NCI-H69 (cell line): ENCODE results near the gene GH1.
"Not testable (repeated sequence)": the region's sequence is repeated elsewhere in the genome, so short reads cannot be mapped to it uniquely, and the experiment has no call there.

Experiments
- DNase-seq: peaks from one replicate; lab custom pipeline; 2025; lab: John Stamatoyannopoulos, UW

The GH1 gene

DNA sequence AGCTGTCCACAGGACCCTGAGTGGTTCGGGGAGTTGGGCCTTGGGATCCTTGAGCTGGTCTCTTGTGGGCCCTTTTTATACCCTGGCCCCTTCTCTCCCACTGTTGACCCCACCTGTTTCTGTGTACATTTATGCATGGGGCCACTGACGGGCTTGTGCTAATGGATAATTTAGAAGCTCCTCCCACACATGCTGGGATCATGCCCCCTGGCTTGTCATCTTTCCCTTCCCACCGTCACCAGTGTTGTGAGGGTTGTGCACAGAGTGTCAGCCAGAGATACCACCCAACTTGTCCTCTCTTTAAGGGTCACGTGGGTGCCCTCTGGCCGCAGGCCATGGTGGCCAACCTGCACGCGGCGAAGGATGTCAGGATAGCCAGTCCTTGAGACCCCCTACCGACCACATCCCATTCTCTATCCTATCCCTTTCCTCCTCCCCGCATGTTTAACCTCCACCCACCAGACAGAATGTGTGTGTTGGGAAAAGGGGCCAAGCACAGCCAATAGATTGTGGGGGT, at the start of gene GH1:
TSS of gene GH1 (minus strand) at position 51 of the 517 bp plus-strand sequence. CDS start 63 bp downstream, outside the sequence.
- DNase-seq: not testable (repeated sequence)

DNA sequence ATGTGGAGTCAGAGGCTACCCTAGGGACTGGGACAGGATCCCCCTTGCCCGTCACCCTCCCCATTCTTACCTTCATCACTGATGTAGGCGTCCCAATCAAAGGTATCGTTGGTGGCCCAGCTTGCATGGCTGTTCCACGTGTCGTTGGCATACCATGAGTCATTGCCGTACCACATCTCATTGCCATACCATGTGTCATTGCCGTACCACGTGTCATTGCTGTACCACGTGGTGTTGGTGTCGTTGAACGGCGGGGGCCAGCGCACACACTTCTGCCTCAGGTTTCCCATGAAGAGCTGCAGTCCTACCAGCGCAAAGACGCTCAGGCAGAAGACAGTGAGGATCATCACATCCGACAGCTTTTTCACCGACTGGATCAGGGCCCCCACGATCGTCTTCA, 49.3 kb upstream of the GH1 start:
- DNase-seq: no peak

DNA sequence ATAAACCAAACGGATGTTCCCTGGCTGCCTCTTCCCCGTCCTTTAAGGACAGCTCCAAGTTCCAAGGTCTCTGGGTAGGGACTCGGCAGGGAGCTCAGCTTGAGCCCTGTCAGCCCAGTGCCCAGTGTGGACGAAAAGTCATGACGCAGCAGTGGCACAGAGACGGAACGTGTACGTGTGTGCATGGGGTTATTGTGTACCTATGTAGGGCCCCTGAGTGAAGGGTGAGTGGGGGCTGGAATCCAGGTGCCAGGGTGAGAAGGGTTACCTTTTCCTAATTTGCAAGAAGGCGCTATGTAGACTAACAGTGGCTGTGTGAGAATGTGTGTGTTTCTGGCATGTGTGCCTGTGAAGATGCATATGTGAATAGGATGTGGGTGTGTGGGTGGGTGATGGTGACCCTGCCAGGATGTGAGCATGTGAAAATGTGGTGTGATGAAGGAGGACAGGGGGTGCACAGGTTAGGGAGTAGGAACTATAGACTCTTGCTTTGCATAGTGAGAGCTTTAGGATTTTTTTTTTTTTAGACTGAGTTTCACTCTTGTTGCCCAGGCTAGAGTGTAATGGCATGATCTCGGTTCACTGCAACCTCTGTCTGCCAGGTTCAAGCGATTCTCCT, 48.1 kb upstream of the GH1 start:
- no peak for DNase-seq

DNA sequence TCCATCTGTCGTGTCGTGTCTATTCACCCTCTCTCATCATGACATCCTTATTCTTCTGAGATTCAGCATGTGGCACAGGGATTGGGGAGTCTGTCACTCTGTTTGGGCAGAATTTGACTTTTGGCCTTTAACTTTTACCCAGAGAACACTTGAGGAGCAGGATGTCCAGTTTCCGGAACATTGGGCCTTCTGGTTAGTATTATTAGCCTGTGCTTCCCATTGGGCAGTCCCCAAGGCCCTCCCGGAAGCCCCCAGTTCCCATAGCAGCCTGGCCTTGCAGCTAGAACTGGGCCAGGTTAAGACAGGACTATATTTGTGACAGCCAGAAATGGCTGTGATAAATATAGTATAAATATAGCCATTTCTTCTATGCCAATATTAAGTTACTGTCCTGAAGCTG, 44.5 kb upstream of the GH1 start:
- DNase-seq: no peak

DNA sequence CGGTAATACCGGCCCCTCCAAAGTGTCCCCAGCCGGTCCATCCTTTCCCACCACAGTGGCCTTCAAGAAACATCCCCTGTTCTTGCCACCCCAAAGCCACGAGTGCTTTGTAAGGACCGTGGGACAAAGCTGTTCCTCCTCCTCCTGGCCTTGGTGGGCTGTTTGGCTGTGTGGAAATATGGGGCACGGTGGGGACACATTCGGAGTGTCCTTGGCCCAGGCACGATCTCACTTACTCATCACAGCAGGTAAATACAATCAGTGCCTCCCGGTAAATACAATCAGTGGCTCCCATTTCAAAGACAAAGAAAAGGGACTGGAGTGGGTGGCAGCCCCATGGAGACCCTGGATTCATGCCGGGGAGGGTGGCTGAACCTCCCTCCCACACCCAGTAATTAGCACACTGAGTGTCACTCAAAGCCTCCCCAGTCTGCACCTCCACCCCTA, 43.7 kb upstream of the GH1 start:
- peak; percentile 87 for DNase-seq

DNA sequence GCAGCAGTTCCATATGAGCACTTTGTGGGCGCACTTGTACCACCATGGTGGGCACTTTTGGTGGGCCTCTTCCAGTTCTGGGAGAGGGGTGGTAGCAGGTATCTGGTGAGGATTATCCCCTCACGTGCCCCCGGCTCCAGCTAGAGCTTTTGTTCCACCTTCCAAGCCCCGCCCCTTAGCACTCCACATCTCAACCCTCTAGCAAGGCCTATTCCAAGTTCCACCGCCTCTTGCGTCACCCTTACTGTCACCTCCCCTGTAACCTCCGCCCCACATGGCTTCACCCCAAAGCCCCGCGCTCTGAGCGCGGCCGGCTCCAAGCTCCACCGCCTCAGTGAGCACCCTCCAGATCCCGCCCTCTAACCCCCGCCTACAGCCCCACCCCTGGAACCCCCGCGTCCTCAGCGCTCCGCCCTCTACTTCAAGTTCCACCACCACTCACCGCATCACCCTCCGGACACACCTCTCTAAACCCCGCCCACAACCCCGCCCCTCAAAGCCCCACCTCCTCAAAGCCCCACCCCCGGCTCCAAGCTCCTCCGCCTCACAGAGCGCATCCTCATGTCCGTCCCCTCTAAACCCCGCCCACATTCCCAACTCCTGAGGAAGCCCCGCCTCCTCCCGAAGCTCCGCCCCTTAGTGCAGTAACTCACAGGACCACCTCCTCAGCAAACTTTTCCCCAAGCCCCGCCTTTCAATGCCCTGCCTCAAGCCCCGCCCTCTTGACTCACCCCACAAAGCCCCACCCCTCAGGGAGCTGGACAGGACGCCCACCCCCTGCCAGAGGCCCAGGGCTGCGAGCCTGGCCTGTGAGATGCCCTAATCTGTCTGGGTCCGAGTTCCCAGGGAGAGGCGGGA, 42.9 kb upstream of the GH1 start:
- DNase-seq: peak; percentile 92

DNA sequence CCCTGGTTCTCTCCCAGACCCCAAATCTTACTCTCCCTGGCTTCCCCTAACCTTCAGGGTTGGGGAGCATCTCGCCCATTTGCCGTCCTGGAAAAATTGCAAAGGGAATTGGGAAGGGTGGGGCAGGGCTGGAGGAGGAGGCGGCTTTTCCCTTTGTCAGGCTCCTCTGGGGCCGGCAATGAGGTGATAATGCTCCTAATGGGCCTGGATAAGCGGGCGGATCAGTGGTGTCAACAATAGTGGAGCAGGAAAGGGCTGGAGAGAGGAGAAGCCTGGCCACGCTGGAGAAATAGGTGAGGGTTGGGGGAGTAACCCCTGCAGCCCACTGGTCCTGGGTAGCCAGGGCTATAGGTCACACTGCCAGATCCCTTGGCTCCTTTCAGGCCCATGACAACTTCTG, 41.8 kb upstream of the GH1 start:
- DNase-seq: peak; percentile 53

DNA sequence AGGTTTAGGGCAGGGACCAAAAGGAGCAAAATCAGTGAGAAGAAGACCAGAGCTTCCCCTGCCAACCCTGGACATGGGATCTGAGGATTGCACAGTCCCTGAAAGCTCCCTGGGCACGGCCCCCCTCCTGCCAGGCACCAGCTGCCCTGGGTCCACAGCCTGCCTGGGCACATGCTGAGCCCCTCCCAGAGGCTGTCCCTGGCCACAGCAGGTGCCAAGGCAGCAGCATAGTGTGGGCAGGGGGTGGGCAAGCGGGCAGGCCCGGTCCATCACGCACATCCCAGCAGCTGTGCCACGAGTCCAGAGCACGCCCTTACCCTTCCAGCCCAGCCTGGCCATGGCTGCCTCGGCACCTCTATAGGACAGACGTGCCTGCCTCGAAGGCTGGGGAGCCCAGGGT, 41.4 kb upstream of the GH1 start:
- peak; percentile 65 for DNase-seq

DNA sequence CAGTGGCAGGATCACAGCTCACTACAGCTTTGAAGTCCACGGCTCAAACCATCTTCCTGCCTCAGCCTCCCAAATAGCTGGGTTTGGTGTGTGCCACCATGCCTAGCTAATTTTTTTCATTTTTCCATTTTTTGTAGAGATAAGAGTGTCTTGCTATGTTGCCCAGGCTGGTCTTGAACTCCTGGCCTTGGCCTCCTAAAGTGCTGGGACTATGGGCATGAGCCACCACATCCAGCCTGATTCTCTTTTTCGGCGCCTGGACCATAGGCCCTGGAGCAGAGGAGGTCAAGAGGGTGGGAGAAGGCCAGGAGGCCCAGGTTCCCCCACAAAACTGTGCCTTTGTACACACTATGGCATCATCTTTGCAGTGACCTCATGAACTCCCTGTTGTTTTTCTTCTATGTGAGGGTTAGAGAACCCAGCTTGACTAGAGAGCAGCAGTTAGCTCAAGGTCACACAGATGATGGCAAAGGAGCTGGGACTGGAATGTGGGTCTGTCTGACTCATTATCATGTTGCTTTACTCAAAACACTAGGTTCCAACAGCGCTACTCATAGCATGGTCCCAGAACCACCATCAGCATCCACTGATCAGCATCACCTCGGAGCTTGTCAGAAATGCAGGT, 37.8 kb upstream of the GH1 start:
- DNase-seq: no peak

DNA sequence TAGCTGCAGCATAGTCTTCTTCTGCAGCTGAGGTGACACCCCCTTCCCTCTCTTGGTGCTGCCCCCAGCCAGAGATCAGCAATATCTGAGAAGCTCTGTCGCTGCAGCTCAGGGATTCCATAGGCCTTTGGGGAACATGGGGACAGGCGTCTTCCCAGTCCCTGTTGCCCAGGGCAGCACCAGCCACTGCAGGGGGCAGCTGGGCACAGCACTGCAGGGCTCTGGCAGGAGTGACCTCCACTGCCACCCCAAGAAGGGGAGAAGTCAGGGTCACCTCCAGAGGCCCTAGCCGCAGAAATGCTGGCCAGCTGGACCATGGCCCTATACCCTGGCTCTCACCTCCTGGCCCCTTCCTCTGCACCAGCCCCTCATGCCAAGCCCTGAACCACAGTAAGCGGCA, 37.2 kb upstream of the GH1 start:
- no peak for DNase-seq

DNA sequence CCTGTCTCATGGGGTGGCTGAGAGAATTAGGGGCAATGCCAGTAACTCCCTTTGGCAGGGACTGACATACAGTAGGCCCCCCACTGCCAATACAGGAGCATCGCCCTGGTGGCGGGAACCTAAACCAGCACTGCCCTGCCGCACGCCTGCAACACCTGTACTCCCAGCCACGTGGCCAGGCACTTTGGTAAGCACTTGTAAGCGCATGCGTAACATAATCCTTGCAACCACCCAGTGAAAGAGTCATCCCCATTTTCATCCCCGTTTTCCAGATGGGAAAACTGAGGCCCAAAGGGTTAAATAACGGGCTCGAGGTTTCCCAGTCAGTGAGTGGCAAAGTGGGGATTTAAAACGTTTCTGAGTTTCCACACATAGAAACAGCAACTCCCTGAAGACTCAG, 36.6 kb upstream of the GH1 start:
- no peak for DNase-seq

DNA sequence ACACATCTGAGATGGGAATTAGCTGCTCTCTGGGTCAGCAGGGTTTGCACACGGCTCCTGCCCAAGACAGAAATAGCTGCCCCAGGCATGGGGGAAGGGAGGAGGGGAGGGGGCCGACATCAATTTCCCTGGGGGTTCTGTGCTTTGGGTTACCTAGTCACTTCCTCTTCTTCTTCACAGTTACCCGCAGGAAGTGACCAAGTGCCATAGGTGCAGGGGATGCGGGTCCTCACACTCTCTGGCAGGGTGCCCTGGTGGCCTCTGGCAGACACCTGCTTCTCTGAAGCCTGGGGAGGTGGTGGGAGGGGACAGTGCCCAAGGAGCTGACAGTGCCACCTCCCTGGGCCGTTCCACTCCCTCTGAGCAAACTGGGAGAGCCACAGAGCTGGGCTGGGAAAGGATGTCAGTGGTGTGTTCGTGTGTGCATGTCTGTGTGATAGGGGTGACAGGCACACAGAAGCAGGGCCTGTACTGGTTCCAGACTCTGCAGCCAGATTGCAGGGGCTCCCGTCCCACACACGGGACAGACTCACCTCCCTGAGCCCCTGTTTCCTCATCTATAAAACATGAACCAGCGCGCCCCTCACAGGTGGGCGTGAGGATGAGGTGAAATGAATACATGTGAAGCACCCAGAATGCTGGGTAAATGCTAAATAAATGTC, 35.9 kb upstream of the GH1 start:
- DNase-seq: peak; percentile 57

DNA sequence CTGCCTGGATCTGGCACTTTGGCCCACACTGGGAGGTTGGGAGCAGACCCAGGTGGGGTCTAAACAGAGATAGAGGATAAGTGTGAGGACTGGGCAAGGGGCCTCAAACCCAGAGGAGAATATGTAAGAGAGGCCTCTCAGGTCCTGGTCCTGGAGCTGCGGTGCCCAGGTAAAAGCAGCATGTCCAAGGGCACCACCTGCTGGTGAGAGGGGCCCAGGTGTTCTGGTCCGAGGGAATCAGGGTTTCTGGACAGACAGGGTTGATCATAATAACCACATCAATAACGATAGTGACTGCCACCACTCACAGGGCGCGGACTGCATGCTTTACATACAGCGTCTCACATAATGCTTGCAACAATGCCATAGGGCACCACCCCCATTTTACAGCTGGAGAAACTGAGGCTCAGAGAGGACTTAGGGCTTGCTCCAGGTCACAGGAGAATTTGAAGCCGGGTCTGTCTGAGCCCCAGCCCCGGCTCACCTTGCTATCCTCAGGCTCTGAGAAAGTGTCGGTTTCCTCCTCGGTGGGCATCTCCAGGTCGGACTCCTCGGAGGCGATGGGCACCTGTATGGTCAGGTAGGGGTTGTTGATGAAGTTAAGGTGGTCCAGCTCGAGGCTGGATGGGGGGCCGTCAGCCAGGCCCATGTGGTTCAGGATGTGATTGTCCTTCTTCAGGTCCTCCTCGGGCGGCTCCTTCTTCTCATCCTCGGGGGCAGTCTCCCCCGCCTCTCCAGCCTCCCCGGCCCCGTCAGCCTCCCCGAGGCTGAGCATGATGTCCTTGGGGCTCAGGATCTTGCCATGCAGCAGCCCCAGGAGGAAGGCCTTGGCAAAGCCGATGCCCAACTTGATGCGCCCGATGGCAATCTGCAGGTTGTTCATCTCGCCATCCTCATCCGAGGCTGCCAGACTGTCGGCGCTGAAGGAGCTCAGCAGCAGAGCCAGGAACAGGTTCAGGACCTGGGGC, 32.6 kb upstream of the GH1 start:
- peak; percentile 39 for DNase-seq

DNA sequence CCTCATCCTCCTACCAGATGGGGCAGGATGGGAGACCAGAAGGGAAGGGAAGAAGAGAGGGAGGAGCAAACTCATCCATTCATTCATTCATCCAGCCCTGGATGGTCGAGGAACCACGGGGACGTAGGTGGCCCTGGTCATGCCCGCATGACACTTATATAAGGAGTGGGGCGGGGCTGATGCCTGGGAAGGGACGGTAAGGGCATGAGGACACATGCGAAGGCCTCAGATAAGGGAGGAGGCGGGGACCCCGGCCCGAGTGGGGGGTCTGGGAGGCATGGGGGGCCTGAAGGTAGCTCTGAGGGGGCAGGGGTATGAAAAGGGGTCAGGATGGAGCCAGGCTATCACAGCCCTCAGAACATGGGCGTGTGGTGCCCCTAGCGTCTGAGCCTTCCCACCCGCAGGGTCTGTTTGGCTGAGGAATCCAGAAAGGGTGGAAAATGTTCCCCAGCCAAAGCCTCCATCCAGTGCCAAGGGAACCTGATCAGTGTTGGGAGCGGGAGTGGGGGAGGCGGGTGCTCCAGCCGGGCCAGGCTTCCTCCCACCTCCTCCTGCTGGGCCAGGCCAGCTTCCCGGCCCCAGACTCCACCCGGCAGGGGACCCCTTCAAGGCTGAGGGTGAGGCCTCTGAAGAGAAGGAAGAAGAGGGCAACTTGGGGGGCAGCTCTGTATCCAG, 31.1 kb upstream of the GH1 start:
- DNase-seq: no peak

DNA sequence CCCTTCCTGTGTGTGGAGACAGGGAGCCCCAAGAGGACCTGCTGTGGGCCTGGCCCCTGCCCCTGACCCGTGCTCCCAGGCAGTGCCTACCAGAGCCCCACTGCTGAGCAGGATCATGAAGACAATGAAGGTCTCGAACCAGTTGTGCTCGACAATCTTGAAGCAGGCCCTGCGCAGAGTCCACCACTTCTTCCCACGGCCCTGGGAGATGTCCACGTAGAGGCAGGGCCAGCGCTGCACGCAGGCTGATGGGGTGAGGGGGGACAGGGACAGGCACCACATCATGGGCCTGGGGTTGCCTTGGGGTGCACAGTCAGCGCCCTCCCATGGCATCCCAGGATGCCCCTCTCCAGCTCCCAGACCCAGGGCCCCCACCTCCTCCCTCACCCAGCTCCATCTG, 29.9 kb upstream of the GH1 start:
- no peak for DNase-seq

DNA sequence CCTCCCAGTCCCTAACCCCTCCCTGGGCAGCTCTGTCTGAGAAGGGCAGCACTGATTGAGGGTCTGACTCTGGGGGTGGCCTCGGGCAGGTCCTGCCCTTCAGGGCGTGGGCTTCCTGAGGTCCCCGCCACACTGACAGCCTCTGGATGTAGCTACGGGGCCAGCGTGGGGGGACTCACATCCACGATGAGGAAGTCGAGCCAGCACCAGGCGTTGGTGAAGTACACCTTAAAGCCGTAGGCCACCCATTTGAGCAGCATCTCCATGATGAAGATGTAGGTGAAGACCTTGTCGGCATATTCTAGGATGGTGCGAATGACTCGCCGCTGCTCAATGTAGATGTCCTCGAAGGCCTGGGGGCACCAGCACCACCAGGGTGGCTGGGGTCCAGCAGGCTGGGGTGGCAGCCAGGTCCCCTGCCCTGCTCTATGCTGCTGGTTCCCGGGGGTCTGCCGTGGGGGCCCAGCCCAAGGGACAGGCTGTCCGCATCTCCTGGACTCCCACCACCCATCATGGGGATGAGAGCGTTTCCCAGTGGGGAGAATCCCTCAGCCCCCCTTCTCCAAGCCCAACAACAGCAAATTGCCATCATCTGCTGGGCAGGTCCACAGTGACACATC, 29.2 kb upstream of the GH1 start:
- no peak for DNase-seq

DNA sequence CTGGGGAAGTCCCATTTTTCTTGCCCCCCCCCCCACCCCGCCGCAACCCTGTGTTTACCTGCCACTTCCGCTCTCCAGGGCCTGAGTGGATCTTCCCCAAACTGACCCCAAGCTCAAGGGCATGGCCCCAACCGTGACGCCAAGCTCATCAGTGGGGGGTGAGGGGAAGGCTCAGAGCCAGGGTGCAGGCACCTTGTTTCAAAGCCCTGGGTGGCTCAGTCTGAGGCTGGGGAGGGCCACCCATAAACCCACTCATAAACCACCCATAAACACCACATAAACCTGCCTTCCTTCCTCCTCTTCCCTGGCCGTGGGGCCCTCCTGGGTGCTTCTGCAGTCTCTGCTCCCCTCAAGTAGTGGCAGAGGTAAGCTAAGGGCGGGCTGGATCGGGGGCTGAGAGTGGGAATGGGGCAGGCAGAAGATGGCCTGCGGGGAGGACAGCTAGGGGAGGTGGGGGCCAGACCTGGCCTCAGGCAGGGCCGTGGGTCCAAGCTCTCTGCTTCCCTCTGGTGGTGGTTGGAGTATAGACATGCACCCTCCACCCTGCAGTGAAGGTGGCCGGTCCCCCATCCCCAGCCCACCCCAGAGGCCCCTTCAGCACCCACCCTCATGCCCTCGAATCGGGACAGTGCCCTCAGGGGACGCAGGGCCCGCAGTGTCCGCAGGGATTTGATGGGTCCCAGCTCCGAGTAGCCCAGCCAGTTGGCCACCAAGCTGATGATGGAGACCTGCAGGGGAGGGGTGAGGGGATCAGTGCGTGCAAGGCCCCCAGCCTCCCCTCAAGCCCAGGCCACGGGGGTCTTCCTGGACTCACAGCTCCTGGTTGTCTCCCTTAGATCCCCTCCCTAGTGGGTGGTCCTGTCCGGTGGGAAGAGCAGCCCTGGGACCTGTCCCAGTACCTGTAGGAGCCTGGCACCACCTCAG, 28.1 kb upstream of the GH1 start:
- peak; percentile 54 for DNase-seq

DNA sequence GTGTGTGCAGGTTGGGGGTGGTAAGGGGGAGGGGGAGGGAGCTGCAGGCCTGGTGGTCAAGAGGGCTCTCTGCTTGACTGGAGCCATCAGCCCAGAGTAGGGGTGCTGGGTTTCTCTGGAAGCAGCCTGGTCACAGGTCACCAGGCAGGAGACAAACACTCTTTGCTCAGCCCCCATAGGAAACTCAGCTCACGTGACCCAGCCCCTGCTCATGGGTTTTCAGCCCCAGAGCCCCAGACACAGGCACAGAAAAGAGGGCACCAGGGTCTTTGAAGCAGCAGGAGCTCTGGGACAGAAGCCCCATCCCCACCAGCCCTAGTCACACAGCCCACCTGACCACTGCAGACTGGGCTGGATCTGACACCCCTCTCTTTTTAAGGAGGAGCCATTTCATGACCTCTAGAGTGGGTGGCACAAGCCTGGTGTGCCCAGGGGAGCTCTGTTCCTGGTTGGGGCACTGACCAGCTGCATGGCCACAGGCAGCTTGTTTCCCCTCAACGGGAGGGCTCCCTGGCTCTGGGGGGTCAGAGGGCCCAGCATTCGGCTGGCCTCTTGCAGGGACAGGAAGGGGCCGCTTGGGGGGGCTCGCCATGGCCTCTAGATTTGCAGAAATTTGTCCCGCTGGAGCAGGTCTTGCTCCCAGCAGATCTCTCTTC, 27.3 kb upstream of the GH1 start:
- DNase-seq: no peak
